Globus pallidus (tissue), 1 donor: ENCODE data around the gene PHETA1.
"Not testable (repeated sequence)": the region's sequence is repeated elsewhere in the genome, so short reads cannot be mapped to it uniquely, and the experiment has no call there.

ENCODE experiments used
- DNase-seq: peaks from one replicate; pipeline ENCODE4 v3.0.0-alpha.2; 2015; ENCODE audit warnings: low spot score

The PHETA1 gene

DNA sequence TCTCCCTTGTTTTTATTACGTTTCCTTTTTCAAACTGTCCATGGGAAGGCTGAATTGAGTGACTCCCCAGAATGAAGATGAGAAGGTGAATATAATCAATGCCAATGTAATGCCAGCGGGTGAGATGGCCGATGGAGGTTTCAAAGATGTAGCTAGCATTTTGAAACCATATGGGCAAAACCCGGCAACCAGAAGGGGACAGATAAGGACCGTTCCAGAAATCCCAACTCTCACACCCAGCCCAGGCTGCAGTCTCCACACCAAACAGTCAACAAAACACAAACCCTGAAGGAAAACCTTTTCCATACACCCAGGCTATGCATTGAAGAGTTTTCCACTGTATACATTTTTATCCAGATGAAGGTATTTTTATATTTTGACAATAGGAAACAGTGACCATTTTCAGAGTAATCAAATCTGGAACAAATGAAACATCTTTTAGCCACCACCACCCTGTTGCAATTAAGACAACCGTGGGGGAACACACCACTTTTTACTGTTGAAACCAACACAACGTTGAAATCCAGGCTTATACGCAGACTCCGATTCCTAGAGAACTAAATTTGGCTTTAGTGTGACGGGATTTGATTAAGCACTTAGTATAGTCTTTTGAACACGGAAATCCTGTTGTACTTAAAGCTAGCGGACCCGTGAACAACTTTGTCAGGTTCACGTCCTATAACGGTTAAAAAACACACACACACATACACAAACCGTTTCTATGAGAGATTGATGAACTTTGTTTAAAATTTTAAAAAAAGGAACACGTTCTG, 19.0 kb downstream of the PHETA1 start:
- no peak for DNase-seq

DNA sequence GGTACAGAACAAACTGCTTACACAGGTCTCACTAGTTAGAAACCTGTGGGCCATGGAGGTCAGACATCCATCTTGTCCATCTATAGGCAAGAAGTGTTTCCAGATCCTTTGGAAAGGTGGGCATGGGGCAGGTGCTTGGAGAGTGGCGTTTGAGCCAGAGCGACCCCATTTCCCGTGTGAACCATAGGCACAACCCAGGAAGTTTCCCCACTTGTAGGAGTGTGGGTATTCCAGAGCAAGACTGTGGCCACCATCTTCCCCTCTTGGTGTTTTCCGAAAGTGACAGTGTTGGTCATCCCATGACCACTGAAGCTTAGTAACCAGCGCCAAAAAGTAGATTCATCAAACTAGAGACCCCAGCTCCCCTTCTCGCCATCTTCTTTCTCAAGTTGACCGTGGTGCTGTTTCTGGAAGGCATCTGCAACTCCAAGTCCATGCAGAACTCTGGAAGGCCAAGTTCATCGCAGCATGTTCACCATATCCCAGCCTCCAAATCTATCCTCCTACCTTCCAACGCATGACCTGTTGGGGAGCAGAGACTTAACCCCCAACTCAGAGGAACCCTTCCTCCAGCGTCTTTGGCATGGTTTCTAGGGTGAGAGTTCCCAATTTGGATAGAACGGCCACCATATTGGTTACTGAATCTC, 19.7 kb downstream of the PHETA1 start:
- no peak for DNase-seq

GRCh38 chr12:111347891-111348644, 20.8 kb downstream of the PHETA1 start:
- no peak for DNase-seq

DNA sequence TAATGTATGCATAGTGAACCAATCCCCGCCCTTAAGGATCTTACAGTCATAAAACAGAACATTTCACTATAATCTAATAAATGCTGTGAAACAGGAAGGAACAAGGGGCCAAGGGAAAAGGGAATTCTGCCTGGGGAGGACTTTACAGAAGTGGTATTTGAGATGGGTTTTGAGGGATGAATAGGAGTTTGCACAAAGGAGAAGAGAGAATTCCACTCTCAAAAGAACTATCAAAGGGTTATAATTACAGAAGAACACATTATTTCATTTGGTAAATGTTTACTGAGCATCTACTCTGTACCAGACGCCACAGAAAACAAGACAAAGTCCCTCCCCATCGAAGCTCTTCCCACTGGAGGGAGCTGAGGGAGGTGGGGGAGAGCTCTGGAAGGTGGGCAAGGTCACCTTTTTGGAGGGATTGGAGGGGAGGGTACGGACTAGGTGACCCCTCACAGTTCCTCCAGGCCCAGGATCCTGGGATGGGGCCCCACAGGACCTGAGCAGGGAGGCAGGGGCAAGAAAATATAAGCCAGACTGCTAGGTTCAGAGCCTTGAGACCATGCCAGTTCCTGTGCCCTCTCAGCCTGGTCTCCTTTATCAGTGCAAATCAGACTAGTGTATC, 24.5 kb downstream of the PHETA1 start:
- no peak for DNase-seq

- DNase-seq, result no peak
Measured at GRCh38 chr12:111343181-111343580, 25.7 kb downstream of the PHETA1 start.

DNA sequence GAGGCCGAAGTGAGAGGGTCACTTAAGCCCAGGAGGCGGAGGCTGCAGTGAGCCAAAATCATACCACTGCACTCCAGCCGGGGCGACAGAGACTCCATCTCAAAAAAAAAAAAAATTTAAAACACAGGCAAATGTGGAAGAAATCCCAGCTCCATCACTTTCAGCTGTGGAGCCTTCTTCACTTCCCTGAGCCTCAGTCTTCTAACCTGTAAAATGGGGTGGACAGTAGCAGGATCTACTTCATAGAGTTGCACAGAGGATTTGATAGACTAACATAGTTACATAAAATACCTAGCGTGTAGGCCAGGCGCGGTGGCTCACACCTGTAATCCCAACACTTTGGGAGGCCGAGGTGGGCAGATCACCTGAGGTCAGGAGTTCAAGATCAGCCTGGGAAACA, 26.5 kb downstream of the PHETA1 start:
- DNase-seq, result no peak

- DNase-seq, result no peak
Measured at GRCh38 chr12:111341426-111342065, 27.3 kb downstream of the PHETA1 start.

- DNase-seq, result not testable (repeated sequence)
Measured at GRCh38 chr12:111340680-111341079, 28.2 kb downstream of the PHETA1 start.

DNA sequence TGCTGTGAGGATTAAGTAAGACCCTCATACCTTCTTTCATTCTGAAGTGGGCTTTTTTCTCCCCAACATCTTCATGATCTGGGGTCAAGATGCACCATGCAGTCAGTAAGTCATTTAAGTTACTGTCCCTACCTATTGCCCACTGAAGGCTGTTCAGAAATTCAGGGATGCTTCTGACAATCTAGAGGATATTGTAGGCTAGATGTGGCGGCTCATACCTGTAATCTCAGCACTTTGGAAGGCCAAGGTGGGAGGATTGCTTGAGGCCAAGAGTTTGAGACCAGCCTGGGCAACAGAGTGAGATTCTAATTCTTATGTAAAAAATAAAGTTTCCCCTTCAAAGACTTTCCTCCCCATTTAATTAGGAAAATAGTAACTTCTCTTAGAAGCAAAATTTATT, 28.7 kb downstream of the PHETA1 start:
- no peak for DNase-seq

GRCh38 chr12:111339321-111339938, 29.5 kb downstream of the PHETA1 start:
- DNase-seq, result no peak

DNA sequence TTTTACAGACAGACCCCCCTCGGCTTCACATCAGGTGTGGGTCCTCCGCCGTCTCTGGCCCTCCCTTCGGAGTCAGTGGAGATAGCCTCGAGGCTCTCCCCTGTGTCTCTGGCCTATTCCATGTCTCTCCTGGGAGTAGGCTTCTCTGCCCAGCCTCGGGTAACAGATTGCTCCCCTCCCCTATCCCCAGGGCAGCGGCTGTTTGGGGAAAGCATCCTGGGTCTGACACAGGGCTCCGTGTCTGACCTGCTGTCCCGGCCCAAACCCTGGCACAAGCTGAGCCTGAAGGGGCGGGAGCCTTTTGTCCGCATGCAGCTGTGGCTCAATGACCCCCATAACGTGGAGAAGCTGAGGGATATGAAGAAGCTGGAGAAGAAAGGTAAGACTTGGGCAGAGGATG, 30.8 kb downstream of the PHETA1 start:
- DNase-seq, result no peak

GRCh38 chr12:111337371-111337770, 31.5 kb downstream of the PHETA1 start:
- DNase-seq, result no peak

- DNase-seq, result not testable (repeated sequence)
Measured at GRCh38 chr12:111336411-111336810, 32.5 kb downstream of the PHETA1 start.

GRCh38 chr12:111335811-111336210, 33.1 kb downstream of the PHETA1 start:
- no peak for DNase-seq

DNA sequence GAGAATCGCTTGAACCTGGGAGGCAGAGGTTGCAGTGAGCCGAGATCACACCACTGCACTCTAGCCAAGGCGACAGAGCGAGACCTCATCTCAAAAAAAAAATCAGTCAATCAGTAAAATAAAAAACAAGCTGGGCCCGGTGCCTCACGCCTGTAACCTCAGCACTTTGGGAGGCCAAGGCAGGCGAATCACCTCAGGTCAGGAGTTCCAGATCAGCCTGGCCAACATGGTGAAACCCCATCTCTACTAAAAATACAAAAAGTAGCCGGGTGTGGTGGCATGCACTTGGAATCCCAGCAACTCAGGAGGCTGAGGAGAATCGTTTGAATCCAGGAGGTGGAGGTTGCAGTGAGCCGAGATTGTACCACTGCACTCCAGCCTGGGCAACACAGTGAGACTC, 33.6 kb downstream of the PHETA1 start:
- not testable (repeated sequence) for DNase-seq

DNA sequence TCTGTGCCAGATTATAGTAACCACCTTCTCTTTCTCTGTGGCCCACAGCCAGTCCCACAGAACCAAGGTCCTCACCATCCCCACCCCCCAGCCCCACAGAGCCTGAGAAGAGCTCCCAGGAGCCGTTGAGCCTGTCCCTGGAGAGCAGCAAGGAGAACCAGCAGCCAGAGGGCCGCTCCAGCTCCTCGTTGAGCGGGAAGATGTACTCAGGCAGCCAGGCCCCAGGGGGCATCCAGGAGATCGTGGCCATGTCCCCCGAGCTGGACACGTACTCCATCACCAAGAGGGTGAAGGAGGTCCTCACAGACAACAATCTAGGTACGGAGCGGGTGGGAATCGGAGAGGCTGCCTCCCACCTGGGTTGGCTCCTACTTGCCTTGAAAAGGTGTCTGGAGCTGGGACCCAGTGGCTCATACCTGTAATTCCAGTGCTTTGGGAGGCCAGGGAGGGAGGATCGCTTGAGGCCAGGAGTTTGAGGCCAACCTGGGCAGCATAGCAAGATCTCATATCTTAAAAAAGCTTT, 34.4 kb downstream of the PHETA1 start:
- DNase-seq, result no peak

DNA sequence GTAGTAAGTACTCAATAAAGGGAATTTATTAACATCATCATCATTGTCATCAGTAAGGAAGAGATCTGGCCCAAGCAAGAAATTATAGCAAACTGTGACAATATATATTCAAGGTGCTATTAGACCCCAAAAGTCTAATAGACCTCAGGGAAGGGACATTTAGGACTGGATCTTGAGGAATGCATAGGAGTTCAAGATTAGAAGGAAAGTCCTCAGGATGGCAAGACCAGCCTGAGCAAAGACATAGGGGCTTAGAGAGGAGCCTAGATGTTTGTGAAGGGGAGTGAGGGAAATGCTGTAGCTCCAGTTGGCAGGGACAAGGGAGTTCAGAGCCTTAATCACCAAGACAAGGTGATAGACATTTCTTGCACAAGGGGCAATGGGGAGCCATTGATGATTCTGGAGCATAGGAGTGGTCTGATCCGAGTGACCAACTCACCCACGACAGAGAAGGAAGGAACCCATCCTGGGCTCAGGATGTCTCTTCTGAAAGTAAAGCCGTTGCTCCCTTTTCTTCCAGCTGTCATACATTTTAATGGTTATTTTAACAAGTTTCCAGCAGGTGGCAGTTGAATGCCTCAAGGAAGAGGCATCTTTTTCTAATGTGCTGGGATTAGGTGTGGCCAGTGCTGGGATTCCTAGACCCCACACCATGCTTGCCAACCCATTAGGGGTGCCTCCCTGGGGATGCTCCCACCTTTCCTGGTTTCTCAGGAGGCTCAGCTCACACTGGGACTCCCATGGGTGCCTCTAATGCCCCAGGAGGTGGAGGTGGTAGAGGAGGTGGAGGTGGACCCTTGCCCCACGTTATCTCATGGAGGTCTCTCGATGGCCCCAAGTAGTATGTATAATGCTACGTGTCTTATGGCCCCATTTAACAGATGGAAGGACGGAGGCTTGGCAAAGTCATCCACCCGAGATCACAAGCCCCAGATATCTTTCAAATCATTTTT, 37.8 kb downstream of the PHETA1 start:
- DNase-seq, result no peak

DNA sequence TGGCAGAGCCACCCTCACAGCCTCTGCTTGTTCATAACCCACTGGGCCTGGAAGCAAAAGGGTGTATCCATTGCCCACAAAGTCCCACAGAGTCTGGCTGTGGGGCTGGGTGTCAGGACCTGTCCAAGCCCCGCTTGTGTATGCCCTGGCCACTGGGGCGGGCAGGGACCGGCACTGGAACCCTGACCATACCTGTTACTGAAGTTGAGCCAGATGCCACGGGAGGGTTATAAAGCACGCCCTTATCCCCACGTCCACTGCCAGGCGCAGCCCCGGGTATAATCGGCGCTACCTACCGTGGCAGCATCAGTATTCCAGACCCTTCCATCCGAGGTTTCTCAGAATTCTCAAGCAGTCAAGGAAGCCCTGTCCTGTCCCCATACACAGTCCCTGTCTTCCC, 40.8 kb downstream of the PHETA1 start:
- DNase-seq, result no peak

GRCh38 chr12:111327474-111327873, 41.4 kb downstream of the PHETA1 start:
- no peak for DNase-seq
